Measurements from ENCODE around the gene FCHO1. TPM values are rescaled to one million over a fixed set of nuclear protein-coding genes. Genes with fewer than 3 reads are reported as not detected.
"Not testable (repeated sequence)": the region's sequence is repeated elsewhere in the genome, so short reads cannot be mapped to it uniquely, and the experiment has no call there.

The FCHO1 gene
- polyA plus RNA-seq, 1 donor (not counting 4 experiments of a cell fraction or from before 2014, with no cell fraction given), result 0.14 TPM

DNA sequence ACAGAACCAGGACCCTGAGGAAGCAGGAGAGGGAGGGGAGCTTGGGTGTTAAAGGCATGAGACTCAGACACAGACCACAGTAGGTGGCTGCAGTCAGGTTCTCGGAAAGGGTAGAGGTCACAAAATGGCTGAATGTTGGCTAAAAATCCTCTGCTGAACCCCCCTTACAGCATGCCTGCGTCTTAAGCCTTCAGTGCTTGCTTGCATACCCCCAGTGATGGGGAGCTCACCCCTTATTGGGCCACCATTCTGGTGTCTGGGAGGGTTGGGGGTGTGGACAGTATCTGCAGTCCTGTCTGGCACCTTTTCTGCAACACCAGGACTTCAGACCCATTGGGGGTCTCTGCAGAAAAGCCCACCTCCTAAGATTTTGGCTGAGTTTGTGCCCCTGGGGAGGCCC, 29.5 kb downstream of the FCHO1 start:
- dilution Hi-C loops (cut with MboI; ENCODE audit: extremely low pct_ligation_motif_present, low sequenced_read_pairs), result no loop called here
- DNase-seq (ENCODE audit: low read depth, low spot score) (no peak), FAIRE-seq (no peak)
- no peak overlapping the region for H3K27ac ChIP-seq (ENCODE audit: control insufficient read depth, insufficient read depth, low read length)
- H3K9me3 ChIP-seq (ENCODE audit: control insufficient read depth, low read depth, low read length), result no peaks in the 10 kb centered on the region
- H3K9ac ChIP-seq (ENCODE audit: control insufficient read depth, extremely low read depth, insufficient read depth, low read length), result no peak overlapping the region
- H3K27me3 ChIP-seq (ENCODE audit: control insufficient read depth, extremely low read depth, insufficient read depth, low read length), result peaks cover 4% of the 10 kb centered on the region
- no peaks in the 10 kb centered on the region for H3K79me2 ChIP-seq (ENCODE audit: control insufficient read depth, insufficient read depth, low read length)
- H3K9me1 ChIP-seq (ENCODE audit: control insufficient read depth, extremely low read depth, insufficient read depth, low read length), result no peaks in the 10 kb centered on the region
- peaks cover 3% of the 10 kb centered on the region for H3K4me1 ChIP-seq (ENCODE audit: control insufficient read depth, extremely low read depth, insufficient read depth, low read length)
- H4K20me1 ChIP-seq (ENCODE audit: control insufficient read depth, extremely low read depth, insufficient read depth, low read length), result no peaks in the 10 kb centered on the region
- no peaks in the 10 kb centered on the region for H3K36me3 ChIP-seq (ENCODE audit: control insufficient read depth in 2 of 2, extremely low read depth in 1 of 2, insufficient read depth in 2 of 2, low read length in 2 of 2)
- TF ChIP-seq, protein P1, sequence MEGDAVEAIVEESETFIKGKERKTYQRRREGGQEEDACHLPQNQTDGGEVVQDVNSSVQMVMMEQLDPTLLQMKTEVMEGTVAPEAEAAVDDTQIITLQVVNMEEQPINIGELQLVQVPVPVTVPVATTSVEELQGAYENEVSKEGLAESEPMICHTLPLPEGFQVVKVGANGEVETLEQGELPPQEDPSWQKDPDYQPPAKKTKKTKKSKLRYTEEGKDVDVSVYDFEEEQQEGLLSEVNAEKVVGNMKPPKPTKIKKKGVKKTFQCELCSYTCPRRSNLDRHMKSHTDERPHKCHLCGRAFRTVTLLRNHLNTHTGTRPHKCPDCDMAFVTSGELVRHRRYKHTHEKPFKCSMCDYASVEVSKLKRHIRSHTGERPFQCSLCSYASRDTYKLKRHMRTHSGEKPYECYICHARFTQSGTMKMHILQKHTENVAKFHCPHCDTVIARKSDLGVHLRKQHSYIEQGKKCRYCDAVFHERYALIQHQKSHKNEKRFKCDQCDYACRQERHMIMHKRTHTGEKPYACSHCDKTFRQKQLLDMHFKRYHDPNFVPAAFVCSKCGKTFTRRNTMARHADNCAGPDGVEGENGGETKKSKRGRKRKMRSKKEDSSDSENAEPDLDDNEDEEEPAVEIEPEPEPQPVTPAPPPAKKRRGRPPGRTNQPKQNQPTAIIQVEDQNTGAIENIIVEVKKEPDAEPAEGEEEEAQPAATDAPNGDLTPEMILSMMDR (optimal IDR thresholded peaks at IDR 0.05 in 1 of 3, IDR thresholded peaks at IDR 0.05 in 1 of 3, conservative IDR thresholded peaks at IDR 0.05 in 1 of 3; ENCODE audit: extremely low read depth in 1 of 3, insufficient read depth in 2 of 3, low read length in 3 of 3), result no peak
- TF ChIP-seq EZH2 (IDR thresholded peaks at IDR 0.05; ENCODE audit: low read length), result no peak
- no peak overlapping the region for H2AFZ ChIP-seq (ENCODE audit: control insufficient read depth, low read length)
- no peak overlapping the region for H3K4me2 ChIP-seq (ENCODE audit: control insufficient read depth, extremely low read depth, insufficient read depth, low read depth, low read length)
- no peak overlapping the region for H3K4me3 ChIP-seq (ENCODE audit: control insufficient read depth in 2 of 3, extremely low read depth in 1 of 3, insufficient read depth in 2 of 3, low read depth in 1 of 3, low read length in 3 of 3)

DNA sequence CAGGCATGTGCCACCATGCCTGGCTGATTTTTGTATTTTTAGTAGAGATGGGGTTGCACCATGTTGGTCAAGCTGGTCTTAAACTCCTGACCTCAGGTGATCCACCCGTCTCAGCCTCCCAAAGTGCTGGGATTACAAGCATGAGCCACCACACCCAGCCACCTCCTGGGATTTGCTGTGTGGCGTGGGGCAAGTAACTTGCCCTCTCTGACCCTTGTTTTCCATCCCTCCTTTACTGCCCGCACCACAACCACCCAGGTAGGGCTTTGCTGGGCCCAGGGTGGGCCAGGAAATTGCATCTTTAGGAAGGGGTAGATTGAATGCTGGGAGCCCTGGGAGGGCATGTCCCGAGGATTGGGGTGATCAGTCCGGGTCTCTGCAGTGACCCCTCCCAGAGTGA, 32.4 kb downstream of the FCHO1 start:
- H3K9me3 ChIP-seq (ENCODE audit: control insufficient read depth, low read depth, low read length); H3K27me3 ChIP-seq (ENCODE audit: control insufficient read depth, extremely low read depth, insufficient read depth, low read length); H4K20me1 ChIP-seq (ENCODE audit: control insufficient read depth, extremely low read depth, insufficient read depth, low read length); H3K9me1 ChIP-seq (ENCODE audit: control insufficient read depth, extremely low read depth, insufficient read depth, low read length); H3K4me3 ChIP-seq (ENCODE audit: control insufficient read depth in 2 of 3, extremely low read depth in 1 of 3, insufficient read depth in 2 of 3, low read depth in 1 of 3, low read length in 3 of 3); H2AFZ ChIP-seq (ENCODE audit: control insufficient read depth, low read length); H3K27ac ChIP-seq (ENCODE audit: control insufficient read depth, insufficient read depth, low read length); FAIRE-seq; H3K4me1 ChIP-seq (ENCODE audit: control insufficient read depth, extremely low read depth, insufficient read depth, low read length); H3K36me3 ChIP-seq (ENCODE audit: control insufficient read depth in 2 of 2, extremely low read depth in 1 of 2, insufficient read depth in 2 of 2, low read length in 2 of 2); DNase-seq (ENCODE audit: low read depth, low spot score); dilution Hi-C loops (cut with MboI; ENCODE audit: extremely low pct_ligation_motif_present, low sequenced_read_pairs); H3K79me2 ChIP-seq (ENCODE audit: control insufficient read depth, insufficient read depth, low read length); H3K4me2 ChIP-seq (ENCODE audit: control insufficient read depth, extremely low read depth, insufficient read depth, low read depth, low read length); H3K9ac ChIP-seq (ENCODE audit: control insufficient read depth, extremely low read depth, insufficient read depth, low read length): not testable (repeated sequence)

Measured in keratinocyte (primary cell).